HepG2 (cell line): ENCODE data around the gene ARID5B. TPM values are rescaled to one million over a fixed set of nuclear protein-coding genes. Genes with fewer than 3 reads are reported as not detected.

Source experiments
- ADNP ChIP-seq: sonication (generic); formaldehyde crosslinking; IDR thresholded peaks from 2 replicates; pipeline ENCODE4 v1.4.0; 2020; ENCODE audit warnings: missing genetic modification reagents
- ARNT2 ChIP-seq: sonication (generic); formaldehyde crosslinking; IDR thresholded peaks from 2 replicates; pipeline ENCODE4 v1.8.0; 2022; ENCODE audit warnings: mild to moderate bottlenecking, low read depth, missing genetic modification reagents, moderate library complexity
- CREM ChIP-seq, 2 experiments: sonication (generic) in 1 of 2; formaldehyde crosslinking in 1 of 2; IDR thresholded peaks; 2 replicates each; pipeline versions ENCODE4 v1.4.0 to v1.6.1; 2016 to 2020; ENCODE audit warnings: antibody characterized with exemption in 1 of 2, mild to moderate bottlenecking in 1 of 2, missing genetic modification reagents in 1 of 2
- ERF ChIP-seq: IDR thresholded peaks from 2 replicates; pipeline ENCODE4 v1.6.1; 2018; ENCODE audit warnings: missing biosample characterization, missing genetic modification reagents
- EZH2 ChIP-seq: conservative IDR thresholded peaks from 2 replicates; pipeline ENCODE4 v1.6.1; 2012; ENCODE audit warnings: mild to moderate bottlenecking, low read depth, low read length, moderate library complexity
- GATAD1 ChIP-seq: IDR thresholded peaks from 2 replicates; pipeline ENCODE4 v1.6.1; 2016; ENCODE audit warnings: missing genetic modification reagents, missing compliant biosample characterization
- JUN ChIP-seq: sonication (generic); formaldehyde crosslinking; IDR thresholded peaks from 2 replicates; pipeline ENCODE4 v1.4.0; 2020; ENCODE audit warnings: mild to moderate bottlenecking, missing genetic modification reagents
- NCOA2 ChIP-seq: sonication (generic); formaldehyde crosslinking; IDR thresholded peaks from 2 replicates; pipeline ENCODE4 v1.8.0; 2022; ENCODE audit warnings: inconsistent platforms
- NFRKB ChIP-seq: fragments of 450-650 bp; IDR thresholded peaks from 2 replicates; pipeline ENCODE4 v1.6.1; 2017
- RAD21 ChIP-seq: fragments of 450-650 bp; formaldehyde crosslinking; IDR thresholded peaks from 2 replicates; pipeline ENCODE4 v1.5.0; 2020; ENCODE audit warnings: mild to moderate bottlenecking
- RBAK ChIP-seq: sonication (generic); formaldehyde crosslinking; IDR thresholded peaks from 2 replicates; pipeline ENCODE4 v1.5.1; 2020; ENCODE audit warnings: mild to moderate bottlenecking, missing genetic modification reagents
- ZBTB49 ChIP-seq: sonication (generic); formaldehyde crosslinking; IDR thresholded peaks from 2 replicates; pipeline ENCODE4 v1.4.0; 2020; ENCODE audit warnings: missing genetic modification reagents, borderline replicate concordance
- ZFYVE20 ChIP-seq: sonication (generic); formaldehyde crosslinking; IDR thresholded peaks from 2 replicates; pipeline ENCODE4 v1.8.0; 2023; ENCODE audit warnings: low read depth, mild to moderate bottlenecking, moderate library complexity, missing genetic modification reagents, borderline replicate concordance
- ZNF10 ChIP-seq: sonication (generic); formaldehyde crosslinking; IDR thresholded peaks from 2 replicates; pipeline ENCODE4 v1.4.0; 2020; ENCODE audit warnings: mild to moderate bottlenecking, low read depth, missing genetic modification reagents, borderline replicate concordance
- ZNF180 ChIP-seq: sonication (generic); formaldehyde crosslinking; IDR thresholded peaks from 2 replicates; pipeline ENCODE4 v1.4.0; 2020; ENCODE audit warnings: low read depth, missing genetic modification reagents, borderline replicate concordance
- ZNF30 ChIP-seq: sonication (generic); formaldehyde crosslinking; IDR thresholded peaks from 2 replicates; pipeline ENCODE4 v1.5.0; 2020; ENCODE audit warnings: mild to moderate bottlenecking, missing genetic modification reagents
- ZNF34 ChIP-seq: sonication (generic); formaldehyde crosslinking; IDR thresholded peaks from 2 replicates; pipeline ENCODE4 v1.4.0; 2020; ENCODE audit warnings: mild to moderate bottlenecking, missing genetic modification reagents, borderline replicate concordance
- ZNF451 ChIP-seq: sonication (generic); formaldehyde crosslinking; IDR thresholded peaks from 2 replicates; pipeline ENCODE4 v1.5.0; 2020; ENCODE audit warnings: mild to moderate bottlenecking, missing genetic modification reagents
- ZNF652 ChIP-seq: IDR thresholded peaks from 2 replicates; pipeline ENCODE4 v1.6.1; 2016; ENCODE audit warnings: low read depth, borderline replicate concordance
- ZNF672 ChIP-seq: sonication (generic); formaldehyde crosslinking; IDR thresholded peaks from 2 replicates; pipeline ENCODE4 v1.8.1; 2022; ENCODE audit warnings: missing genetic modification reagents
- polyA plus RNA-seq, 8 experiments: library from polyadenylated mRNA; depleted of rRNA in 3 of 8; stranded (reverse) in 7 of 8; unstranded in 1 of 8; fragments of >200 nt; fragmentation: Illumina TruSeq in 4 of 8; extraction: Trizol in 4 of 8; gene quantifications; 2 replicates each; pipeline versions ENCODE4 v1.2.1 to v1.2.3, GENCODE V29; 2011 to 2016; ENCODE audit warnings: low read depth in 4 of 8, missing spikeins in 1 of 8, mixed read lengths in 1 of 8; ENCODE audit not compliant: insufficient read depth in 1 of 8
- total RNA-seq, 5 experiments: library from RNA; depleted of rRNA; stranded (reverse); fragments of >200 nt; fragmentation: Illumina TruSeq; extraction: Trizol; gene quantifications; 2 replicates each; pipeline ENCODE4 v1.2.3, GENCODE V29; 2016; ENCODE audit warnings: low read depth in 1 of 5
- TF ChIP-seq, protein P1 (sequence below): sonication (generic); formaldehyde crosslinking; IDR thresholded peaks from 2 replicates; pipeline ENCODE4 v1.4.0; 2020; ENCODE audit warnings: missing genetic modification reagents
- TF ChIP-seq, protein P2 (sequence below): sonication (generic); formaldehyde crosslinking; IDR thresholded peaks from 2 replicates; pipeline ENCODE4 v1.4.0; 2020; ENCODE audit warnings: missing genetic modification reagents, mild to moderate bottlenecking, borderline replicate concordance

ARID5B gene
- total and polyA plus RNA-seq, 2 of the 13 experiments (the other 11 are each of a cell fraction or from before 2014, with no cell fraction given), result 6.2 to 21.1 TPM

GRCh38 chr10:62093863-62094291 is 192.4 kb downstream of the ARID5B start (continued):
- TF ChIP-seq ZNF10 (CRISPR knock-in tag), result no peak
- no peak for TF ChIP-seq ARNT2
- no peak for TF ChIP-seq ZBTB49 (CRISPR knock-in tag)
- TF ChIP-seq ZNF30 (CRISPR knock-in tag), result no peak
- TF ChIP-seq NFRKB, result no peak
- TF ChIP-seq ZNF652 (CRISPR knock-in tag), result no peak
- no peak for TF ChIP-seq RBAK (CRISPR knock-in tag)
- no peak for TF ChIP-seq EZH2
- no peak for TF ChIP-seq ADNP (CRISPR knock-in tag)
- peak; percentile 98 for TF ChIP-seq NCOA2 (CRISPR knock-in tag)
- no peak for TF ChIP-seq ZNF451 (CRISPR knock-in tag)
- TF ChIP-seq, protein P1, sequence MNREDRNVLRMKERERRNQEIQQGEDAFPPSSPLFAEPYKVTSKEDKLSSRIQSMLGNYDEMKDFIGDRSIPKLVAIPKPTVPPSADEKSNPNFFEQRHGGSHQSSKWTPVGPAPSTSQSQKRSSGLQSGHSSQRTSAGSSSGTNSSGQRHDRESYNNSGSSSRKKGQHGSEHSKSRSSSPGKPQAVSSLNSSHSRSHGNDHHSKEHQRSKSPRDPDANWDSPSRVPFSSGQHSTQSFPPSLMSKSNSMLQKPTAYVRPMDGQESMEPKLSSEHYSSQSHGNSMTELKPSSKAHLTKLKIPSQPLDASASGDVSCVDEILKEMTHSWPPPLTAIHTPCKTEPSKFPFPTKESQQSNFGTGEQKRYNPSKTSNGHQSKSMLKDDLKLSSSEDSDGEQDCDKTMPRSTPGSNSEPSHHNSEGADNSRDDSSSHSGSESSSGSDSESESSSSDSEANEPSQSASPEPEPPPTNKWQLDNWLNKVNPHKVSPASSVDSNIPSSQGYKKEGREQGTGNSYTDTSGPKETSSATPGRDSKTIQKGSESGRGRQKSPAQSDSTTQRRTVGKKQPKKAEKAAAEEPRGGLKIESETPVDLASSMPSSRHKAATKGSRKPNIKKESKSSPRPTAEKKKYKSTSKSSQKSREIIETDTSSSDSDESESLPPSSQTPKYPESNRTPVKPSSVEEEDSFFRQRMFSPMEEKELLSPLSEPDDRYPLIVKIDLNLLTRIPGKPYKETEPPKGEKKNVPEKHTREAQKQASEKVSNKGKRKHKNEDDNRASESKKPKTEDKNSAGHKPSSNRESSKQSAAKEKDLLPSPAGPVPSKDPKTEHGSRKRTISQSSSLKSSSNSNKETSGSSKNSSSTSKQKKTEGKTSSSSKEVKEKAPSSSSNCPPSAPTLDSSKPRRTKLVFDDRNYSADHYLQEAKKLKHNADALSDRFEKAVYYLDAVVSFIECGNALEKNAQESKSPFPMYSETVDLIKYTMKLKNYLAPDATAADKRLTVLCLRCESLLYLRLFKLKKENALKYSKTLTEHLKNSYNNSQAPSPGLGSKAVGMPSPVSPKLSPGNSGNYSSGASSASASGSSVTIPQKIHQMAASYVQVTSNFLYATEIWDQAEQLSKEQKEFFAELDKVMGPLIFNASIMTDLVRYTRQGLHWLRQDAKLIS, result no peak
- 0 out of 2 replicates have a peak, but pooled peaks have one; percentile 16 for TF ChIP-seq GATAD1 (CRISPR knock-in tag)
- no peak for TF ChIP-seq ZFYVE20
- peak; percentile 94 for TF ChIP-seq CREM (IDR thresholded peaks at IDR 0.05)
- no peak for TF ChIP-seq CREM (CRISPR knock-in tag; IDR thresholded peaks at IDR 0.05)
- no peak for TF ChIP-seq RAD21
- no peak for TF ChIP-seq ZNF672 (CRISPR knock-in tag)
- TF ChIP-seq, protein P2, sequence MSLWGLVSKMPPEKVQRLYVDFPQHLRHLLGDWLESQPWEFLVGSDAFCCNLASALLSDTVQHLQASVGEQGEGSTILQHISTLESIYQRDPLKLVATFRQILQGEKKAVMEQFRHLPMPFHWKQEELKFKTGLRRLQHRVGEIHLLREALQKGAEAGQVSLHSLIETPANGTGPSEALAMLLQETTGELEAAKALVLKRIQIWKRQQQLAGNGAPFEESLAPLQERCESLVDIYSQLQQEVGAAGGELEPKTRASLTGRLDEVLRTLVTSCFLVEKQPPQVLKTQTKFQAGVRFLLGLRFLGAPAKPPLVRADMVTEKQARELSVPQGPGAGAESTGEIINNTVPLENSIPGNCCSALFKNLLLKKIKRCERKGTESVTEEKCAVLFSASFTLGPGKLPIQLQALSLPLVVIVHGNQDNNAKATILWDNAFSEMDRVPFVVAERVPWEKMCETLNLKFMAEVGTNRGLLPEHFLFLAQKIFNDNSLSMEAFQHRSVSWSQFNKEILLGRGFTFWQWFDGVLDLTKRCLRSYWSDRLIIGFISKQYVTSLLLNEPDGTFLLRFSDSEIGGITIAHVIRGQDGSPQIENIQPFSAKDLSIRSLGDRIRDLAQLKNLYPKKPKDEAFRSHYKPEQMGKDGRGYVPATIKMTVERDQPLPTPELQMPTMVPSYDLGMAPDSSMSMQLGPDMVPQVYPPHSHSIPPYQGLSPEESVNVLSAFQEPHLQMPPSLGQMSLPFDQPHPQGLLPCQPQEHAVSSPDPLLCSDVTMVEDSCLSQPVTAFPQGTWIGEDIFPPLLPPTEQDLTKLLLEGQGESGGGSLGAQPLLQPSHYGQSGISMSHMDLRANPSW (CRISPR knock-in tag), result 0 out of 2 replicates have a peak, but pooled peaks have one; percentile 54
- no peak for TF ChIP-seq ZNF34 (CRISPR knock-in tag)
- 0 out of 2 replicates have a peak, but pooled peaks have one; percentile 42 for TF ChIP-seq ERF (CRISPR knock-in tag)
- TF ChIP-seq ZNF180 (CRISPR knock-in tag), result no peak
- TF ChIP-seq JUN (CRISPR knock-in tag), result no peak
